HEK293T (cell line): ENCODE measurements around the gene SUPT5H.

Experiments
- CTCF ChIA-PET: fragments of 350-600 bp; formaldehyde crosslinking; extraction: SDS; loops from one replicate; lab custom pipeline; 2021; ENCODE audit warnings: antibody characterized with exemption, inconsistent platforms; lab: Yijun Ruan, JAX
- POLR2A ChIA-PET: fragments of 350-600 bp; formaldehyde crosslinking; extraction: SDS; loops from one replicate; lab custom pipeline; 2020; ENCODE audit warnings: antibody characterized with exemption, inconsistent platforms; lab: Yijun Ruan, JAX
- DNase-seq: peaks from one replicate; pipeline ENCODE4 v3.0.0; 2012; ENCODE audit warnings: mixed read lengths; ENCODE audit errors: extremely low spot score
- ARNT ChIP-seq: fragments of 450-650 bp; IDR thresholded peaks from 2 replicates; pipeline ENCODE4 v1.6.1; 2017; ENCODE audit warnings: mild to moderate bottlenecking
- BHLHE40 ChIP-seq: fragments of 450-650 bp; IDR thresholded peaks from 2 replicates; pipeline ENCODE4 v1.6.1; 2016; ENCODE audit warnings: mild to moderate bottlenecking, moderate library complexity, borderline replicate concordance
- CTBP1 ChIP-seq: fragments of 450-650 bp; IDR thresholded peaks from 2 replicates; pipeline ENCODE4 v1.6.1; 2016; ENCODE audit warnings: borderline replicate concordance
- ELF4 ChIP-seq: fragments of 450-650 bp; IDR thresholded peaks from 2 replicates; pipeline ENCODE4 v1.6.1; 2017; ENCODE audit warnings: antibody characterized with exemption
- FOXA1 ChIP-seq: fragments of 450-650 bp; IDR thresholded peaks from 2 replicates; pipeline ENCODE4 v1.6.1; 2016; ENCODE audit warnings: mild to moderate bottlenecking
- FOXK2 ChIP-seq: fragments of 450-650 bp; IDR thresholded peaks from 2 replicates; pipeline ENCODE4 v1.6.1; 2016; ENCODE audit warnings: mild to moderate bottlenecking
- FOXM1 ChIP-seq: fragments of 450-650 bp; IDR thresholded peaks from 2 replicates; pipeline ENCODE4 v1.6.1; 2017; ENCODE audit warnings: mild to moderate bottlenecking, borderline replicate concordance
- HDGF ChIP-seq: fragments of 450-650 bp; IDR thresholded peaks from 2 replicates; pipeline ENCODE4 v1.6.1; 2017; ENCODE audit warnings: antibody characterized with exemption, borderline replicate concordance
- L3MBTL2 ChIP-seq: fragments of 450-650 bp; conservative IDR thresholded peaks from 2 replicates; pipeline ENCODE4 v1.6.1; 2016; ENCODE audit warnings: mild to moderate bottlenecking
- LEF1 ChIP-seq: fragments of 450-650 bp; IDR thresholded peaks from 2 replicates; pipeline ENCODE4 v1.6.1; 2017; ENCODE audit warnings: mild to moderate bottlenecking, borderline replicate concordance
- NFRKB ChIP-seq: fragments of 450-650 bp; IDR thresholded peaks from 2 replicates; pipeline ENCODE4 v1.6.1; 2016; ENCODE audit warnings: mild to moderate bottlenecking, moderate library complexity
- PKNOX1 ChIP-seq: fragments of 450-650 bp; IDR thresholded peaks from 2 replicates; pipeline ENCODE4 v1.6.1; 2016
- SP1 ChIP-seq: fragments of 450-650 bp; IDR thresholded peaks from 2 replicates; pipeline ENCODE4 v1.6.1; 2017
- SUZ12 ChIP-seq: fragments of 450-650 bp; IDR thresholded peaks from 2 replicates; pipeline ENCODE4 v1.6.1; 2016; ENCODE audit warnings: mild to moderate bottlenecking
- TARDBP ChIP-seq: fragments of 450-650 bp; IDR thresholded peaks from 2 replicates; pipeline ENCODE4 v1.6.1; 2016
- ZNF384 ChIP-seq: fragments of 450-650 bp; IDR thresholded peaks from 2 replicates; pipeline ENCODE4 v1.6.1; 2016

The SUPT5H gene

DNA sequence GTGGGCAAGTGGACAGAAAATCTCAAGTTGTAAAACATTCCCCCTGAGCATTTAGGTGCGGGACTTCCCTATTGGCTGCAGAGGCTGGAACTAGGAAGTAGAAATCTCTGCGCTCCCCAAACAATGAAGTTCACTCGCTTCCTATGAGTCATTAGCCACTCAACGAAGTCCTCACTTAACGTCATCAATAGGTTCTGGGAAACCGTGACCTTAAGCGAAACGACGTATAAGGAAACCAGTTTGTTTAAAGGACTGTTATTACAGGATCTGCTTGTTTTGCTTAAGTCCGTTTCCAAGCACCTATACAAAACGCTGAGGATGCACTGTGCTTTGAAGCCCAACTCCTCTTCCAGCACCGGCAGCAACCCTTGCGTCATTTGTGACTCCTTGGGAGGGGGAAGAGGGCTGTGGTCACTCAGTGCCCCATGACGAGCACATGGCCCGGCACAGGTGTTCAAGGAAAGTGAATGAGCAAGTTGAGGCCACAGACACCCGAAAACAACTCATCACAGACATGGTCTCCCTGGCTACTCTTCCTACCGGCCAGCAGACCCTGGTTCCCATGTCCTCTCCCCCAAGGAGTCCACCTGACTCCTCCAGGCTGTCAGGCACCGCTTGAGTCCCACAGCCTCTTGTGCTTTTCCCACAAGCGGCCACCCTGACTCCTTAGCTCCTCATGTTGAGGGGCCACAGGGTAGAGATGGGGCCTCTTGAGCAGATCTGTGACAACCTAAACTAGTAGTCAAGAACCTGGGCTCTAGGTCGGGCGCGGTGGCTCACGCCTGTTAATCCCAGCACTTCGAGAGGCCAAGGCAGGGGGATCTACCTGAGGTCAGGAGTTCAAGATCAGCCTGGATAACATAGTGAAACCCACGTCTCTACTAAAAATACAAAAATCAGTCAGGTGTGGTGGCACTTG is 14.4 kb upstream of the SUPT5H start:
- CTCF ChIA-PET: interaction anchor here (1.2 kb wide), 1 partner anchor 33 kb away, joined by 3 read pairs; no protein-coding TSS in a partner anchor
- no peak for DNase-seq
- POLR2A ChIA-PET: no interaction called here
- TF ChIP-seq FOXK2: no peak
- no peak for TF ChIP-seq CTBP1
- no peak for TF ChIP-seq LEF1
- TF ChIP-seq NFRKB: no peak
- no peak for TF ChIP-seq FOXA1
- TF ChIP-seq PKNOX1: no peak
- TF ChIP-seq L3MBTL2: no peak
- TF ChIP-seq ARNT: no peak
- no peak for TF ChIP-seq BHLHE40
- TF ChIP-seq SUZ12: no peak

DNA sequence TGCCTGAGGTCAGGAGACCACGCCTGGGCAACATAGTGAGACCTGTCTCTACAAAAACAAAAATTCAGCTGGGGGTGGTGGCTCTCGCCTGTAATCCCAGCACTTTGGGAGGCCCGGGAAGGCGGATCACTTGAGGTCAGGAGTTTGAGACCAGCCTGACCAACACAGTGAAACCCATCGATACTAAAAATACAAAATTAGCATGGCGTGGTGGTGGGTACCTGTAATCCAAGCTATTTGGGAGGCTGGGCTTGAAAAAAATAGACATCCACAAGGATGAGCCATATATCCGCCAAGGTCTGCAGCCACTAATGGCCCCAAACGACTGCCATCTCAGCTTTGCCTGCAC is 12.7 kb upstream of the SUPT5H start:
- ChIA-PET POLR2A (interaction anchor here (1.2 to 2.5 kb wide), 3 partner anchors 9 to 18 kb away, joined by 3 to 9 read pairs (median 6); no protein-coding TSS in a partner anchor), CTCF (no interaction called here)
- TF ChIP-seq ELF4 (0 out of 2 replicates have a peak, but pooled peaks have one; percentile 27), BHLHE40 (no peak)
- DNase-seq: no peak

DNA sequence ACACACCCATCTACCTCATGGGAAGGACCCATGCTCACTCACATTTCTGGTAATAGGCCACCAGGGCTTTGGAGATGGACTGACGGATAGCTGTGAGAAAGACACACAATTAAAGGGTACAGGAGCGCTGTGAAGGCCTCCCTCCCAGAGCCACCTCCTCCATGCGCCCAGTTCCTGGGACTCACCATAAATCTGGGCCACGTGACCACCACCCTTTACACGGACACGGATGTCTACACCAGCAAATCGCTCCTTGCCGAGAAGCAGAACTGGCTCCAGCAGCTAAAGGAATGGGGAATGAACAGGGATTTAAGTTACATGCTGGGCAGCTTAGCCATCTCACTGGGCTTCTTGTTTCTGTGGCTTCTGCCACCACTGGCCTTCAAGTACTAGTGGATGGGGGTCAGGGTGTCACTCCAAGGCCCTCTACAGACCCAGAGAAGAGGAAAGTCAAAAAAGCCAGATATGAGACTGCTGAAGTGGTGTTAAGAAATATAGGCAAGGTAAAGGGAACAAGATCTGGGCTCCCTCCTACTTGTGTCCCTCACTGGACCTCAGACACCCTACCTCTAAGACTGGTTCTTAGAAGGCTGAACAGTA is 11.8 kb upstream of the SUPT5H start:
- ChIA-PET CTCF (no interaction called here), POLR2A (interaction anchor here (0.7 to 2.5 kb wide), 6 partner anchors 10 to 53 kb away, joined by 3 to 9 read pairs (median 3); partner anchors contain the start of gene SUPT5H)
- TF ChIP-seq SP1: no peak
- no peak for TF ChIP-seq TARDBP
- no peak for TF ChIP-seq ZNF384
- no peak for TF ChIP-seq NFRKB
- DNase-seq: no peak

DNA sequence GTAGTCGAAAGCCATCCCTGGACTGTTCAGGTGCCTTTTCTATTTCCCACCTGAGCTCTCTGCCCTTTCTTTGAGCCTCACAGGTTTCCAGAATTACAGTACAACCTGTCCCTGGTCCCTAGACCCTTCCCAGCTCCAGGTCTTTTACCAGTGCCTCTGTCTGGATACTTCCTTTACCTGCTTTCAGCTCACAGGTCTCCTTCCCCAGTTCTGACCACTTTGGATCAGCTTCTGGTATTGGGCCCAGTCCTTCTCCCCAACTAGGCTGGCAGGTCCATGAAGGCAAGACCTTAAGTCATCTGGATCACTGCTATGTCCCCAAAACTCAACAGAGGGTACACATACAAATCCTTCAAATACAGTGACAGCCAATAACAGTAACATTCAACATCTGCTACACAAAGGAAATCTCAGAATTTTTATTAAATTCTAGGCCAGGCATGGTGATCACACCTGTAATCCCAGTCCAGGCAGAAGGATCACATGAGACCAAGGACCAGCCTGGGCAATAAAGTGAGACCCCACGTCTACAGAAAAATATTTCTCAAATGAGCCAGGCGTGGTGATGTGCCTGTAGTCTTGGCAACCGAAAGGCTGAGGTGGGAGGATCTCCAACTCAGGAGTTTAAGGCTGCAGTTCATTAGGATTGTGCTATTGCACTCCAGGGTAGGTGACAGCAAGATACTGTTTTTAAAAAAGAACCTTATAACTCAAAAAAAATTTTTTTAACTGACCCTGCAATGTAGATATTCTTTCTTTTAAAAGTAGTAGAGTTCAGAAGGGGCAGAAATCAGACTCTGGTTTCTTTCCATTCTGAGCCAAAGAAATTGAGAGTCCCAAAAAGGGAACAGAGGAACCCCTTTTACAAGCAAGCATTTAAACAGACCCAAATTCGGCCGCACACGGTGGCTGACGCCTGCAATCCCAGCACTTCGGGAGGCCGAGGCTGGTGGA is 11.0 kb upstream of the SUPT5H start:
- TF ChIP-seq ELF4 (no peak), FOXM1 (no peak), CTBP1 (no peak), FOXK2 (no peak), L3MBTL2 (no peak), BHLHE40 (no peak), LEF1 (no peak)
- DNase-seq: no peak
- POLR2A ChIA-PET: interaction anchor here (0.9 to 2.5 kb wide), 19 partner anchors 7 to 112 kb away, joined by 3 to 78 read pairs (median 12); partner anchors contain the start of genes EID2B, MED29, PAF1 and SAMD4B
- CTCF ChIA-PET: interaction anchor here (1.5 kb wide), 2 partner anchors 13 to 23 kb away, joined by 4 to 5 read pairs; partner anchors contain the start of gene PLEKHG2

- ChIA-PET CTCF (interaction anchor here (0.6 to 1.5 kb wide), 4 partner anchors 15 to 97 kb away, joined by 3 to 5 read pairs (median 4); partner anchors contain the start of genes EID2B and PLEKHG2), POLR2A (interaction anchor here (0.6 to 1.9 kb wide), 65 partner anchors 9 to 1186 kb away, joined by 3 to 78 read pairs (median 5); partner anchors contain the start of genes DLL3, EID2B, MED29 and PAF1)
- DNase-seq: peak; percentile 96
- TF ChIP-seq L3MBTL2: peak; percentile 54; the same call in 1 of the 2 replicates
- peak; percentile 96 for TF ChIP-seq ELF4
- TF ChIP-seq PKNOX1: no peak
These were observed 9.7 kb upstream of the SUPT5H start, which contains the start of gene RPS16 for GRCh38 chr19:39435499-39436349. Gene RPS16, minus strand, starts transcription at chr19:39435949. Its CDS starts 54 bp downstream, at chr19:39435895.

- TF ChIP-seq HDGF (no peak), ZNF384 (no peak), FOXK2 (no peak), NFRKB (no peak), PKNOX1 (no peak), BHLHE40 (no peak), FOXA1 (no peak), FOXM1 (no peak), ARNT (no peak), SUZ12 (no peak), LEF1 (no peak)
- DNase-seq: no peak
- CTCF ChIA-PET: interaction anchor here (0.6 to 1.5 kb wide), 4 partner anchors 15 to 96 kb away, joined by 3 to 5 read pairs (median 4); partner anchors contain the start of genes EID2B and PLEKHG2
- POLR2A ChIA-PET: interaction anchor here (0.6 to 1.9 kb wide), 63 partner anchors 9 to 1186 kb away, joined by 3 to 78 read pairs (median 5); partner anchors contain the start of genes DLL3, EID2B, MED29 and PAF1
These were observed 9.0 kb upstream of the SUPT5H start for GRCh38 chr19:39436350-39436716.
